Measurements from ENCODE around the gene TCERG1L.
"Not testable (repeated sequence)": the region's sequence is repeated elsewhere in the genome, so short reads cannot be mapped to it uniquely, and the experiment has no call there.

Gene TCERG1L

DNA sequence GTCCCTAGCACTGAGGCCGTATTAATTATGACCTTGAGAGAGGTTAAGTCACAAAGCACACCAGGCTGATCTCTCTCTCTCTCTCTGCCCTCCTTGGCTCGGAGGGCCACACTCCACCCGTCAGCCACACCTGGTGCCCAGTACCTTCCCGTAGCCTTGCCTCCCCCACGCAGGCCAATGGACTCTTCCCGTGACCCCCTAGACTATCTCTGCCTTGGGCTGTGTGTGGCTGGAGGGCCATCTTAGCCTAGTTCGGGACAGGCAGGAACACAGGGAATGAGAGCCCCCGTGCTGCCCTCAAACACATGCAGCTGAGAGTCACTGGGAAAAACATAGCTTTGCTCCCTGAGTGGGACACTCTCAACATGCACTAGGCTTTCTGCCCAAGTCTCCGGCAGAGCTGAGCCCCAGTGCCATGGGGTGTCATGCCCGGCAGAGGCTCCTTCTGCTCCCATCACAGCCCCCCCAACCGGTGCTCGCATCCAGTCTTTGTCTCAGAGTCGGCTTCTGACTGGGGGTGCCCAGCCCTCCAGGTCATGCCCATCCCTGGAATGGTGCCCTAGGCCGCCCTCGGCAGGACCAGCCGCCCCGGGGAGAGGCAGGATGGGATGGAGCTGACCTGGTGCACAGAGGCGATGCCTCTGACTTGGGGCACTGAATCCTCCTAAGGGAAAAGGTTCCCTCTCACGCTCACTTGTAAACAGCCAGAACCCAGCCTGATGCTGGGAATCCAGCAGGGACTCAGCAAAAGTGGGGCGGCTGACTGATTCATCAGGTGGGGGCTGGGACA lies 63.0 kb downstream of the TCERG1L start:
- no peak for DNase-seq (ENCODE audit: low read depth)

GRCh38 chr10:131247873-131248272 lies 63.6 kb downstream of the TCERG1L start:
- DNase-seq (ENCODE audit: low read depth) = no peak

DNA sequence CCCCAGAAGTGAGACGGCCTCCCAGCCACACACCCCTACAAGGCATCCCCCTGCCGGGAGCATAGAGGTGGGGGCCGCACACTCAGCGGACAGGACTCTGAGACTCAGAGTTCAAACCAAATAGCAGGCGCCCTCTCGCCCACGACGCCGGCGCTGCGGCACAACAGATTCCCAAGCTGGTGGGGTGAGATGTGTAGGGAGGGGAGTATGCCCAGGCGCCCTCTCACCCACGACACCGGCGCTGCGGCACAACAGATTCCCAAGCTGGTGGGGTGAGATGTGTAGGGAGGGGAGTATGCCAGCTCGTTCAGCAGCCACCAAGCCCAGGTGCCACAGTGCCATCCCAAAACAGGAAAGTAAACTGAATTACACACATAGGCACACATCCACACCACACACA lies 64.7 kb downstream of the TCERG1L start:
- no peak for DNase-seq (ENCODE audit: low read depth)

DNA sequence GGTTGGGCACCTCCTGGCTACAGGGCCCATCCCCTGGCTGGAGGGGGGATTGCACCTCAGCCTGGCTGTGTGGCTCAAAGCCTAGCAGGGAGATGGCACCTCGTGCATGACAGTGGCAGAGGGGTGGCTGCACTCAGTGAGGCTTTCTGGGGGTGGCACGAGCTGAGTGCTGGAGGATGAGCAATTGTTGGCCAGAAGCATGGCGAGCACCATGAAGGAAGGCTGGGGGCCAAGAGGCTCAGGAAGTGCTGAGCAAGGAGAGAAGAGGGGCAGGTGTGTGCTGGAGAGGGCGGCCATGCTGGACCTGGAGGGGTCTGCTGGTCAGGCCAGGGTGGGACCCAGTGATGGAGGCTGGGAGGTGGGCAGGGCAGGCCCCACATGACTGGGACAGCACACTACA lies 65.4 kb downstream of the TCERG1L start:
- DNase-seq (ENCODE audit: low read depth) = no peak

DNA sequence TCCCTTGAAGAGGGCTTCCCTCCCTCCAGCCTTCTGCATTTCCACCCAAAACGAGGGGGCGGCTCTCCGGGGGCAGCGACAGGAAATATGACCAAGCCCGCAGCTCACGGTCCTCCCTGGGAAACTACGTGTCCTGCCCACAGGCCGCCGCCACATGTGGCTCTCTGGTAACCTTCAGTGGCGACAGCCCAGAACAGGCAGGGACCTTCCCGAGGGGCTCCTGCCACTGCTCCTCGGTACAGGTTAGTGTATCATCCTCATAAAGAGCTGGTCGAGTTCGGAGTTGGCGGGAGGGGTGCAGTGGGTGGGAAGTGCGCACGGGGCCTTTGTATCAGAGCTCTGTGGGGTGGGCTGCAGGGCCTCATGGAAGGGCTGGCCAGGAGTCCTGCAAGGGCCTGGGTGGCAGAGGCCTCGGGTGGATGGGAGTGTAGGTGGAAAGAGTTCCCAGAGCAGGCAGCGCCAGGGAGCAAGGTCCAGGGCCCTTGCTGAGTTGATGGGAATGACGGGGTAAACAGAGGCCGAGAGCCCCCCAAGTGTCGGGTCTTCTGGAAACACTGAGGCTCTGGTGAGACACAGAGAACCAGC lies 66.0 kb downstream of the TCERG1L start:
- DNase-seq (ENCODE audit: low read depth) = no peak

DNA sequence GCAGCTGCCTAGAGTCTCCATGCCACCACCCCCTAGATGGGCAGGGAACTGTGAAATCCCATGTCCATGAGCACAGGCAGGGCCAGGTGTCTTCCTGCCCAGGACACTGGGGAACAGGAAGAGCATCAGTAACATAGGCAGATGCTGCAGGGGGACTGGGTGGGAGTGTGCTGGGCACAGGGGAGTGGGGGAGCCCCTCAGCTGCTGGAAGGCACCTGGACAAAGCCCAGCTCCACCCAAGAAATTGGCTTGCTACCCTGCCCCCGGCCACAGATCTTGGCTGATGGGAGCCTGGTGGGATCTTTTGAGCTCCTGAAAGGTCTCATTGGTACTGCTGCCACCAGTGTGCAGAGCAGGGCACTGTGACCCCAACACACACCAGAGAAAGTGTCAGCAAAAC lies 66.7 kb downstream of the TCERG1L start:
- DNase-seq (ENCODE audit: low read depth) = no peak

GRCh38 chr10:131243076-131243475 lies 68.4 kb downstream of the TCERG1L start:
- DNase-seq (ENCODE audit: low read depth) = no peak

DNA sequence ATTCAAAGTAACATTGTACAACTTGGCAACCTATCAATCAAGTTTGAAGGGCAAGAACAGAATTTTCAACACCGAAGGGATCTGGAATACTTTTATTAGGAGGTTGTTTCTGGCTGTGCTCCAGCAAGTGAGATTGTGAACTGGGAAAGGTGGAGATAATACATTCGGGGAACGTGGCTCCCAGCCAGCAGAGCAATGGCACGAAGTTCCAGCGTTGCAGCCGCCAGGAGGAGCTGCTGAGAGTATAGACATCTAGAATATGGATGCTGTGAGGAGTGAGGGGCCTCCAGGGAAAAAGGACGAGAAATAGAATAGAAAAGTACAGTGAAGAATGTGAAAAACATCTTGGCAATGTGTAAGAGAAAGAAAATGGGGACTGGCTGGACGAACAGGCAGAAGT lies 69.5 kb downstream of the TCERG1L start:
- DNase-seq (ENCODE audit: low read depth) = no peak

DNA sequence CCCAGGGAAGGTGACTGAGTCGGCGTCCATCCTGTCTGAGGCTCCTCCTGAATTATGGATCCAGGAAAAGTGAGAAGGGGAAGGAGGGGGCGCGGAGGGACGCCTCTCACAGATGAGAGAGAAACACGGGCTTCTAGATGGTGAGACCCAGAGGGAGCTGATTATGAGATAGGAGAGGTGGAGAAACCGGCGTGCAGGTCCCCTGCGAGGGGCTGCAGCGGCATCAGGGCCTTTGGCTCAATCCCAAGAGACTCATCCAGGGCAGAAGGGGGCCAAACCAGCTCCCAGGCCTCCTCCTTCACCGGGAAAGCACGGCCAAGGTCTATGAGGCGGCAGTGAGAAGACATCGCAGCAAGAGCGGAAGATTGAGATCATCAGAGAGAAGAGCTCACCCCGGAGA lies 70.8 kb downstream of the TCERG1L start:
- no peak for DNase-seq (ENCODE audit: low read depth)

GRCh38 chr10:131239926-131240325 lies 71.6 kb downstream of the TCERG1L start:
- DNase-seq (ENCODE audit: low read depth) = no peak

GRCh38 chr10:131239450-131239849 lies 72.1 kb downstream of the TCERG1L start:
- DNase-seq (ENCODE audit: low read depth) = no peak

DNA sequence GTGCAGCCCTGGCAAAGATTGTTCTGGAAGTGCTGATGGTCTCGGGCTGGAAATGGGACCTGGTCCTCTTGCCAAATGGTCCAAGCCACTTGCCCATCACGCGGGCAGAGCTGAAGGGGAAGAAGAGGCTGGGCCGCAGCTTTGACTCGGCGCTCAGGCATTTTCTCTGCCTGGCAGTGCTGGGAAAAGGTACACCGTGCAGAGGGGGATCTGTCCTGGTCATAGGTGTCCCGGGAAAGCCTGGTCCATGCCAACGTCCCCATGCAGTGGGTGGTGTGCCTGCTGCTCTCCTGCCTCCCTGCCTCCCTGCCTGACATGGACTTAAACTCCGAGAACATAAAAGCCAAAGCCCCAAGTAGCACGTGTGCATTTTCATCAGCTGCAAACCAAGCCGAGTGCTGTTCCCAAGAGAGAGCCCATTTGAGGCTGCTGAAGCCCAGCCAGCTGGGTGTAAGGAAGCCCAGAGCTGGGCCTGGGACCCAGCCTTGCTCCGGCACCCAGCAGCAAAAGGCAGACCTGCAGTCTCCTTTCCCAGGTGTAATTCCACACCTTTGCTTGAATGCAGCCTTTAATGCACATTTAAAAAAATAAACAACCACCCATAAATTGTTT lies 72.7 kb downstream of the TCERG1L start:
- no peak for DNase-seq (ENCODE audit: low read depth)

DNA sequence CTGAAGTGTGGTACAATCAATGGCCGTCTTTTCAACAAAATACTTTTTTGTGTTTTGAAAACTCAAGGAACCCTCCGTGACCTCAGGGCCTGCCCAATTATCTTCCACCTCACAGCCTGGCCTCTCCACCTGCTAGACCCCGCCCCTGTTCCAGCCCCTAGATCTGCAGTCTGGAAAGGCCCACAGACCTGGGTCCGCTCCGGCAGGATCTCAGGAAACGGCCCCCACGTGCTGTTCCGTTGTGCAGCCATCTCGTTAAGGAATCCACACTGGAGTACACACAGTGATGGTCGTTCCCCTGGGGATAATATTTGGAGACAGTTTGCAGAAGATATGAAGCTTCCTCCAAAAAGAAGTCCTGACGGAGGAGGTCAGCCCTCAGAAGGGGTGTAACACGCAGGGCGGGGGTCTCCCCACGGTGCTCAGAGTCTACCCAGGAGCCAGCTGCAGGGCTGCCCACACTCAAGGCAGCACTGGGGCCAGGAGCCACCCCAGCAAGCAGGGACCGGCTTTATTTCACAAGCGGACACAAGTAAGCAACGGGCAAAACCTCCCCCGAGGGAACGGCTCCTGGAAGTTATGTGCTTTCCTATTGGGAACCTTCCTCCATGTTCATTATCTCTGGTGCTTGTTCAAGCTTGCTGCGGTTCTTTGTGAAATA lies 73.4 kb downstream of the TCERG1L start:
- no peak for DNase-seq (ENCODE audit: low read depth)

DNA sequence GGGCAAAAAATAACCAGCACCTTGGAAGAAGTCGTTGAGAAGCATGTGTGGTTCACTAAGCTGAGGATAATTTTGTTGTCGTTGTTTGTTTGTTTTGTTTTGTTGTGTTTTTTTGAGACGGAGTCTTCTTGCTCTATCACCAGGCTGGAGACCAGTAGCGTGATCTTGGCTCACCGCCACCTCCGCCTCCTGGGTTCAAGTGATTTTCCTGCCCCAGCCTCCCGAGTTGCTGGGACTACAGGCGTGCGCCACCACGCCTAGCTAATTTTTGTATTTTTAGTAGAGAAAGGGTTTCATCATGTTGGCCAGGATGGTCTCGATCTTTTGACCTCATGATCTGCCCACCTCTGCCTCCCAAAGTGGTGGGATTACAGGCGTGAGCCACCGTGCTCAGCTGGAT lies 76.9 kb downstream of the TCERG1L start:
- DNase-seq (ENCODE audit: low read depth) = not testable (repeated sequence)

- DNase-seq (ENCODE audit: low read depth) = no peak
These were observed 77.8 kb downstream of the TCERG1L start for GRCh38 chr10:131233611-131234258.

- DNase-seq (ENCODE audit: low read depth) = no peak
These were observed 79.5 kb downstream of the TCERG1L start for GRCh38 chr10:131231965-131232541.

GRCh38 chr10:131231323-131231964 lies 80.1 kb downstream of the TCERG1L start:
- no peak for DNase-seq (ENCODE audit: low read depth)

DNA sequence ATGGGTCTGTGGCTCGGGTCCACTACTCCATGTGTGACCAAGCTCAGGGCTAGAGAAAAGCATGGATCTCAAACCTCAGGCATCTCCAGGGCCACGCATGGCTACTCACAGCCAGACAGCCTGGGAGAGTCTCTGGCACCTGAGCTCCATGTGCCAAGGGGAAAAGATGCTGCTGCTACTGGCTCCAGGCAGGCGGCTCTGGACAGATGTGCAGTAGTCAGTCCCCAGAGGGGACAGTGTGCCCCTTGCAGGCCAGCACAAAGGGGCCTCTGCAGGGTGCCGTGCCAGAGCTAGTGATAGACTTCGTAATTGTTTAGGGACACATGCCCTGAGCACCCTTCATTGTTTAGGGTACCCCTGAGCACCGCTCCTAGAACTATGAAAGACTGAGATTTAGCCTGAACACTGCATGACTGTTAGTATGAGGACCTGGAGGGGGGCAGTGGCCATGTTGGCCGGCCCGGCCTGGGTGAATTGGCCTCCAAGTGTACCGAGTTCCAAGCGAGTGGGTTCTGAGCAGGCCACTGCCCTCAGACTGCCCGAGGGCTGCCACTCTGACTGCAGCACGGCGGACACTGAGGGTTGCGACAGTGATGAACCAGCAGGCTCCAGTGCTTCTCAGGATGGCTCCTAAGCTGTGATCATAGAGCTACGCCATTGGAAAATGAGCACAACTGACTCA lies 80.7 kb downstream of the TCERG1L start:
- DNase-seq (ENCODE audit: low read depth) = no peak

DNA sequence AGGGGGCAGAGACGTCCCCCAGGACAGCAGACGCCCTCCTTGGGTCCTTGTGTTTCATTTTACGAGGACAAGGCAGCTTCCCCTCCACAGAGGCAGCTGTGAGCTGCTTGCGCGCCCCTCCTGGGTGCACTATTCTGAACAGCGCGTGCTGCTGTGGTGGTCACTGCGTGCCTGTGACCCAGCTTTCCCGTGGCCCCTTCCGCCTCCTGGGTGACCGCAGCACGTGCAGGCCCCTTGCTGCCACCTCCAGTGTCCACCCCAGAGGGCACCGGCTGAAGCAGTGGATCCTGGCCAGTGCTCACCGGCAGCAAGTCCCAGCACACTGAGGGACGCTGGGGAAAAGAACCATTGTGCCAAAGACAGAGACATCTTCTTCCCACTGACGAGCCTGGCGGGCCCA lies 81.4 kb downstream of the TCERG1L start:
- no peak for DNase-seq (ENCODE audit: low read depth)

GRCh38 chr10:131227163-131227740 lies 84.3 kb downstream of the TCERG1L start:
- DNase-seq (ENCODE audit: low read depth) = no peak
